Measurements from ENCODE around the gene PLEKHF1. TPM values are rescaled to one million over a fixed set of nuclear protein-coding genes. Genes with fewer than 3 reads are reported as not detected.

Gene PLEKHF1
- total RNA-seq, 1 experiment from 2014 or later: 15.9 TPM

- POLR2A ChIA-PET (ENCODE audit: unreplicated experiment): no interaction called here
- Histone ChIP-seq H3K79me2 (ENCODE audit: low read length) (no peaks in the 10 kb centered on the region), H3K27ac (ENCODE audit: low read length) (no peak overlapping the region), H3K4me2 (ENCODE audit: low read length) (no peak overlapping the region), H3K9ac (ENCODE audit: low read length) (no peak overlapping the region), H2AFZ (ENCODE audit: low read length) (no peak overlapping the region), H3K4me3 (ENCODE audit: low read length) (no peak overlapping the region), H3F3A (ENCODE audit: low read length, unreplicated experiment) (no peaks in the 10 kb centered on the region), H3K9me2 (replicated peaks; ENCODE audit: low read length) (no peaks in the 10 kb centered on the region), H3K27me3 (ENCODE audit: low read length) (no peaks in the 10 kb centered on the region), H3K36me3 (ENCODE audit: low read depth, low read length) (no peaks in the 10 kb centered on the region), H3K9me3 (ENCODE audit: low read length) (no peaks in the 10 kb centered on the region), H4K20me1 (ENCODE audit: low read length) (no peaks in the 10 kb centered on the region), H3K4me1 (ENCODE audit: insufficient read depth, low read length) (no peaks in the 10 kb centered on the region)
- DNase-seq (no peak), ATAC-seq (no peak)
- CTCF ChIA-PET: no interaction called here
- TF ChIP-seq CTCF (conservative IDR thresholded peaks at IDR 0.05; ENCODE audit: low read depth, low read length) (no peak), EZH2phosphoT487 (IDR thresholded peaks at IDR 0.05; ENCODE audit: borderline replicate concordance, low read length) (no peak), EZH2 (IDR thresholded peaks at IDR 0.05; ENCODE audit: low read length, unreplicated experiment) (no peak)
- BruUV-seq (replicated peaks): no TSS peak
- intact Hi-C loops (cut with micrococcal nuclease): no loop called here
Observed at GRCh38 chr19:29702963-29703320, 37.7 kb downstream of the PLEKHF1 start.

GRCh38 chr19:29704562-29705558 lies 39.6 kb downstream of the PLEKHF1 start:
- Histone ChIP-seq H3K27ac (ENCODE audit: low read length) (no peak overlapping the region), H3K4me1 (ENCODE audit: insufficient read depth, low read length) (no peaks in the 10 kb centered on the region), H3K4me3 (ENCODE audit: low read length) (no peak overlapping the region), H3K9me3 (ENCODE audit: low read length) (no peaks in the 10 kb centered on the region), H3K9me2 (replicated peaks; ENCODE audit: low read length) (no peaks in the 10 kb centered on the region), H3K27me3 (ENCODE audit: low read length) (no peaks in the 10 kb centered on the region), H3F3A (ENCODE audit: low read length, unreplicated experiment) (no peaks in the 10 kb centered on the region), H4K20me1 (ENCODE audit: low read length) (no peaks in the 10 kb centered on the region), H3K4me2 (ENCODE audit: low read length) (no peak overlapping the region), H3K9ac (ENCODE audit: low read length) (no peak overlapping the region), H3K79me2 (ENCODE audit: low read length) (no peaks in the 10 kb centered on the region), H3K36me3 (ENCODE audit: low read depth, low read length) (no peaks in the 10 kb centered on the region), H2AFZ (ENCODE audit: low read length) (no peak overlapping the region)
- ChIA-PET CTCF (no interaction called here), POLR2A (ENCODE audit: unreplicated experiment) (no interaction called here)
- DNase-seq (no peak), ATAC-seq (no peak)
- BruUV-seq (replicated peaks): no TSS peak
- intact Hi-C loops (cut with micrococcal nuclease): no loop called here
- no peak for TF ChIP-seq EZH2 (IDR thresholded peaks at IDR 0.05; ENCODE audit: low read length, unreplicated experiment)
- no peak for TF ChIP-seq EZH2phosphoT487 (IDR thresholded peaks at IDR 0.05; ENCODE audit: borderline replicate concordance, low read length)
- TF ChIP-seq CTCF (conservative IDR thresholded peaks at IDR 0.05; ENCODE audit: low read depth, low read length): no peak

GRCh38 chr19:29705706-29706105 lies 40.4 kb downstream of the PLEKHF1 start:
- TF ChIP-seq CTCF (conservative IDR thresholded peaks at IDR 0.05; ENCODE audit: low read depth, low read length) (no peak), EZH2phosphoT487 (IDR thresholded peaks at IDR 0.05; ENCODE audit: borderline replicate concordance, low read length) (no peak), EZH2 (IDR thresholded peaks at IDR 0.05; ENCODE audit: low read length, unreplicated experiment) (no peak)

More at GRCh38 chr19:29705706-29706105, 40.4 kb downstream of the PLEKHF1 start:
- H3F3A ChIP-seq (ENCODE audit: low read length, unreplicated experiment): no peaks in the 10 kb centered on the region
- H3K9me3 ChIP-seq (ENCODE audit: low read length): no peaks in the 10 kb centered on the region
- no peaks in the 10 kb centered on the region for H3K36me3 ChIP-seq (ENCODE audit: low read depth, low read length)
- no peaks in the 10 kb centered on the region for H3K79me2 ChIP-seq (ENCODE audit: low read length)
- intact Hi-C loops (cut with micrococcal nuclease): no loop called here
- H3K9ac ChIP-seq (ENCODE audit: low read length): no peak overlapping the region
- ATAC-seq (no peak), DNase-seq (no peak)
- H3K9me2 ChIP-seq (replicated peaks; ENCODE audit: low read length): no peaks in the 10 kb centered on the region
- H4K20me1 ChIP-seq (ENCODE audit: low read length): no peaks in the 10 kb centered on the region
- CTCF ChIA-PET: no interaction called here
- no peak overlapping the region for H3K27ac ChIP-seq (ENCODE audit: low read length)
- no peaks in the 10 kb centered on the region for H3K4me1 ChIP-seq (ENCODE audit: insufficient read depth, low read length)
- BruUV-seq (replicated peaks): no TSS peak
- POLR2A ChIA-PET (ENCODE audit: unreplicated experiment): no interaction called here
- H3K27me3 ChIP-seq (ENCODE audit: low read length): no peaks in the 10 kb centered on the region
- H3K4me2 ChIP-seq (ENCODE audit: low read length): no peak overlapping the region
- H2AFZ ChIP-seq (ENCODE audit: low read length): no peak overlapping the region
- H3K4me3 ChIP-seq (ENCODE audit: low read length): no peak overlapping the region
